NB4 (cell line): ENCODE data around the gene FAM3C.

Source experiments
- CTCF ChIP-seq: IDR thresholded peaks from one replicate; pipeline ENCODE4 v1.5.1; 2012; ENCODE audit warnings: low read depth, low read length
- MAX ChIP-seq: IDR thresholded peaks from 2 replicates; pipeline ENCODE4 v1.6.1; 2011; ENCODE audit warnings: low read depth, low read length
- POLR2A ChIP-seq: IDR thresholded peaks from 2 replicates; pipeline ENCODE4 v1.6.1; 2011; ENCODE audit warnings: mild to moderate bottlenecking; ENCODE audit not compliant: insufficient read length; ENCODE audit errors: extremely low read depth

GRCh38 chr7:121392277-121393004 lies 3.7 kb downstream of the FAM3C start:
- TF ChIP-seq MAX (no peak), CTCF (no peak), POLR2A (no peak)
